Neutrophil (primary cell): ENCODE measurements around the gene BNC1.

Experiments used
- H3K27ac ChIP-seq: fragments of 200-600 bp; sonication (generic); 2 replicates; pipeline ENCODE4 v1.5.1; 2016; ENCODE audit warnings: mild to moderate bottlenecking, moderate library complexity
- H3K27me3 ChIP-seq: fragments of 200-600 bp; sonication (generic); 2 replicates; pipeline ENCODE4 v1.6.0; 2016; ENCODE audit warnings: mild to moderate bottlenecking
- H3K36me3 ChIP-seq: fragments of 200-600 bp; sonication (generic); 2 replicates; pipeline ENCODE4 v1.5.1; 2017
- H3K4me1 ChIP-seq, 2 experiments: fragments of 200-600 bp in 1 of 2; sonication (generic) in 1 of 2; 1 replicate in 1 of 2; 2 replicates in 1 of 2; pipeline versions ENCODE4 v1.5.1 to v1.6.1; 2013 to 2016; ENCODE audit warnings: low read depth in 1 of 2, low read length in 1 of 2, mild to moderate bottlenecking in 1 of 2, moderate library complexity in 1 of 2; ENCODE audit not compliant: control insufficient read depth in 1 of 2, insufficient read depth in 1 of 2
- H3K4me3 ChIP-seq, 2 experiments: fragments of 200-600 bp in 1 of 2; sonication (generic) in 1 of 2; 1 replicate in 1 of 2; 2 replicates in 1 of 2; pipeline ENCODE4 v1.5.1; 2013 to 2016; ENCODE audit warnings: low read depth in 1 of 2, low read length in 1 of 2, mild to moderate bottlenecking in 1 of 2, moderate library complexity in 1 of 2
- H3K9me3 ChIP-seq: fragments of 200-600 bp; sonication (generic); 2 replicates; pipeline ENCODE4 v1.5.1; 2016
- CTCF ChIP-seq: fragments of 200-600 bp; sonication (generic); IDR thresholded peaks from 2 replicates; pipeline ENCODE4 v1.5.1; 2016; ENCODE audit warnings: antibody characterized with exemption

Gene BNC1

DNA sequence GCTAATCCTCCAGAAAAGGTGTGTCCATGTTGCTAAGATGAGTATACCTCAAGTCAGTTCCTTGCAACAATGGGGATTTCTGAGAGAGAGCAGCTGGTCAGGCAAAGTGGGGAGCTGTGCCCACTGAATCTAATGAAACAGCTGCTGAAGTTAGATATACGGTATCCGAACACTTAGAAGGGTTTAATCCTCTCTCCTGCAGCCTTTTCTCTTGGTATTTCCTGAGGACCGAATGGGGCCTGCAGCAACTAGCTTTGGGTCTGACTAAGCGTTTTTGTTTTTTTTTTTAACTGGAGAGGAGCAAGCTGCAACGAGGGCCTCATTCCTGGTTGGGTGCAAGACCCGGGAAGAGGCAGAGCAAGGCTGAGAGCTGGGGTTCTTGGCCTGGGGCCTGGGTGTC lies 37.6 kb upstream of the BNC1 start:
- no peaks in the 10 kb centered on the region for H3K4me1 ChIP-seq
- no peak overlapping the region for H3K4me3 ChIP-seq
- H3K36me3 ChIP-seq = no peaks in the 10 kb centered on the region
- H3K27me3 ChIP-seq = no peaks in the 10 kb centered on the region
- no peak overlapping the region for H3K27ac ChIP-seq
- TF ChIP-seq CTCF = no peak
- H3K9me3 ChIP-seq = no peaks in the 10 kb centered on the region

DNA sequence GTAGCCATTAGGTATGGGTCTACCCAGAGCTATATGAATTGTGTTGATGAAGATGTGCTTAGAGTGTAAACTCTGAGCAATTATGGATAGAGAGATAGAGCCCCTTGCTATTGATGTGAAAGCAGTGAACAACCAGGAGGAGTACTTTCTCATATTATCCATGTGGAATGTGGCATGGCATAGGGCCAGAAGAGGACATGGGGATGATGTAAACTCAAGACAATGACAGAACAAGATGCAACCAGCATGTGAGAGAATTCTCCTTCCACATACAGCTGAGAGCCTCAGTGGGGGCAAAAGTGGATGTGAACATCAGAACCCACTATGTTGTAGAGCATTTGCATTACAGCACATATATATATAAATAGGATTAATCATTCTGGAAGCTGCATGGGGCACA lies 36.4 kb upstream of the BNC1 start:
- H3K27ac ChIP-seq = no peak overlapping the region
- H3K4me3 ChIP-seq = no peak overlapping the region
- TF ChIP-seq CTCF = no peak
- no peaks in the 10 kb centered on the region for H3K4me1 ChIP-seq
- H3K36me3 ChIP-seq = no peaks in the 10 kb centered on the region
- no peaks in the 10 kb centered on the region for H3K9me3 ChIP-seq
- H3K27me3 ChIP-seq = no peaks in the 10 kb centered on the region

DNA sequence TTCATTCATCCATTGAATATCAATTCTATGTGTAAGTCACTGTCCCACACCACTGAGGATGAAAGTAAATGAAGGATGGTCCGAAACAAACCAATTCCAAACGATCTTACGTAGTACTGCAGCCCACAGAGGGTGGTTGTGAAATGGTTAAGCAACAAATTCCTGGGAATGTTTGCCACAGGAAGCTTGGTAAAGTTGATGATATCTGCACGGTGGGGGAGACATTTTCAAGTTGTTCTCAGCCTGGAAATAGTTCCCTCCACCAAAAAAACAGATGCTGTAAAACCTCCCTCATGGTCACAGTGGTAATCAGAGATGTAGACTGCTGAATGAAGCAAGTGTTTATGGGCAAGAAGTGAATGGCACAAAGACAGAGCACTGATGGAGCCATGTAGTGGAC lies 35.9 kb upstream of the BNC1 start:
- Histone ChIP-seq H3K27me3 (no peaks in the 10 kb centered on the region), H3K4me3 (no peak overlapping the region), H3K27ac (no peak overlapping the region), H3K9me3 (no peaks in the 10 kb centered on the region), H3K4me1 (no peaks in the 10 kb centered on the region), H3K36me3 (no peaks in the 10 kb centered on the region)
- no peak for TF ChIP-seq CTCF

DNA sequence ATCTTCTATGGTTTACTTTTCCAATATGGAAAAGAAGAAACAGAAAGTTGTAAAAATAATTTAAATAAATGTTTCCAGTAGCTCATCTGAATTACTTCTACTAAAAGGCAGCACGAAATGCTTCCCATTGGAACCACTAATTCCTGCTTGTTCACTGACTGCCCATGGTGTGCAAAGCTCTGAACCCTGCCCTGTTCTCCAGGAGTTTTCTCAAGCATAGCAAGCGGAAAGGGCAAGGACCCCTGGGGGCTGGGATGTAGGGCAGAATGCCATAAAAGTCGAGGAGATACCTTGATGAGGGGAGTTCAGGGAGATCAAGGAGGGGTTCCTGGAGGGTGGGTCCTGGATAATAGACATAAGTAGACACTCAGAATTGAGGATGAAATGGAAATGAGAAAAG lies 35.3 kb upstream of the BNC1 start:
- Histone ChIP-seq H3K27ac (no peak overlapping the region), H3K4me3 (no peak overlapping the region), H3K27me3 (no peaks in the 10 kb centered on the region), H3K36me3 (no peaks in the 10 kb centered on the region), H3K9me3 (no peaks in the 10 kb centered on the region), H3K4me1 (no peaks in the 10 kb centered on the region)
- TF ChIP-seq CTCF = no peak

DNA sequence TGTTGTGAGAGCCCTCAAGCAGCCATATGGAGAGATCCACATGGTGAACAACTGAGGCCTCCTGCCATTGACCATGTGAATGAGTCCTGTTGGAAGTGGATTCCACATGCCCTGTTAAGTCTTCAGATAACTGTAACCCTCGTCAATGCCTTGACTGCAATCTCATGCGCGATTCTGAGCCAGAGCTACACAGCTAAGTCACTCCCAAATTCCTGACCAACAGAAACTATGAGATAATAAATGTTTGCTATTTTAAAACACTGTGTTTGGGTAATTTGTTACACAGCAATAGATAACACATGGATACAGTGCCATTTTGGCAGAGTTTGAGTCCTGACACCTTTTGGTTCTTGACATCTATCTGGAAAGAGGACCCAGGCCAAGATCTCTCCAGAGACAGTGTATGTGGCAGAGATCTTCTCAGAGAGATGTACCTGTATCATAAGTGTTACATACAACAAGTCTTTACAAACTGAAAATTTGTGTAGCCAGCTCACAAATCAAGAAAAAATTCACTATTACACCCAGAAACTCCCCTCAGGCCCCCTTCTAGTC lies 34.5 kb upstream of the BNC1 start:
- no peaks in the 10 kb centered on the region for H3K4me1 ChIP-seq
- H3K4me3 ChIP-seq = no peak overlapping the region
- H3K27me3 ChIP-seq = no peaks in the 10 kb centered on the region
- no peak for TF ChIP-seq CTCF
- no peaks in the 10 kb centered on the region for H3K9me3 ChIP-seq
- no peak overlapping the region for H3K27ac ChIP-seq
- no peaks in the 10 kb centered on the region for H3K36me3 ChIP-seq

GRCh38 chr15:83318036-83318435 lies 33.6 kb upstream of the BNC1 start:
- Histone ChIP-seq H3K27me3 (no peaks in the 10 kb centered on the region), H3K9me3 (no peaks in the 10 kb centered on the region), H3K27ac (no peak overlapping the region), H3K4me3 (no peak overlapping the region), H3K4me1 (no peaks in the 10 kb centered on the region), H3K36me3 (no peaks in the 10 kb centered on the region)
- no peak for TF ChIP-seq CTCF
